ENCODE measurements around the gene CRTAC1. TPM values are rescaled to one million over a fixed set of nuclear protein-coding genes. Genes with fewer than 3 reads are reported as not detected.

Gene CRTAC1
- total and polyA plus RNA-seq, 9 of the 15 experiments (the other 6 are each of a cell fraction or from before 2014, with no cell fraction given): not detected

DNA sequence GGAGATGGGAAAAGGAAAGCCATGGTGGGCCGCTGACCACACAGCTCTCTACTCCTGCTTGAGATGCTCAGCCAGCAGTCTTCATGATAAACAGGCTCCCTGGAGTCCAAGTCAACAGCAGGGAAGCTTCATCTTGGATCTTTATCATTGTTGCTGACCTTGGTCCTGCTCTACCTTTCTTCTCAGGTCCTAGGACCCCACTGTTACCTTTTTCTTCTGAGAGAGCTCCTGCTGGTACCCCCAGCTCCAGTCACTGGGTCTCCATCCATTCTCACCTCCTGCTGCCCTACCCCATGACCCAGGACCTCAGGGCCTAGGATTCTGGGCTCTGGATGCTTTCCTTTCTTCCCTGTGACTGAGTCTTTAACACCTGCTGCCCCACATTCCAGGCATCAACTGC is 5.2 kb upstream of the CRTAC1 start:
- H3K36me3 ChIP-seq (ENCODE audit: control insufficient read depth, insufficient read depth, low read length): no peaks in the 10 kb centered on the region
- H2AFZ ChIP-seq (ENCODE audit: low read depth, low read length): no peak overlapping the region
- H3K4me1 ChIP-seq (replicated peaks in 1 of 2; ENCODE audit: control insufficient read depth in 2 of 2, insufficient read depth in 2 of 2, low read length in 2 of 2): peaks cover 0 to 5% of the 10 kb centered on the region in 2 experiments; a peak in 2 of 5 replicates
- intact Hi-C loops (cut with micrococcal nuclease): no loop called here
- H3K9me3 ChIP-seq (replicated peaks; ENCODE audit: control insufficient read depth, insufficient read depth, low read depth, low read length): no peaks in the 10 kb centered on the region
- no peak for TF ChIP-seq ZNF12 (CRISPR knock-in tag; IDR thresholded peaks at IDR 0.05)
- TF ChIP-seq, protein P1, sequence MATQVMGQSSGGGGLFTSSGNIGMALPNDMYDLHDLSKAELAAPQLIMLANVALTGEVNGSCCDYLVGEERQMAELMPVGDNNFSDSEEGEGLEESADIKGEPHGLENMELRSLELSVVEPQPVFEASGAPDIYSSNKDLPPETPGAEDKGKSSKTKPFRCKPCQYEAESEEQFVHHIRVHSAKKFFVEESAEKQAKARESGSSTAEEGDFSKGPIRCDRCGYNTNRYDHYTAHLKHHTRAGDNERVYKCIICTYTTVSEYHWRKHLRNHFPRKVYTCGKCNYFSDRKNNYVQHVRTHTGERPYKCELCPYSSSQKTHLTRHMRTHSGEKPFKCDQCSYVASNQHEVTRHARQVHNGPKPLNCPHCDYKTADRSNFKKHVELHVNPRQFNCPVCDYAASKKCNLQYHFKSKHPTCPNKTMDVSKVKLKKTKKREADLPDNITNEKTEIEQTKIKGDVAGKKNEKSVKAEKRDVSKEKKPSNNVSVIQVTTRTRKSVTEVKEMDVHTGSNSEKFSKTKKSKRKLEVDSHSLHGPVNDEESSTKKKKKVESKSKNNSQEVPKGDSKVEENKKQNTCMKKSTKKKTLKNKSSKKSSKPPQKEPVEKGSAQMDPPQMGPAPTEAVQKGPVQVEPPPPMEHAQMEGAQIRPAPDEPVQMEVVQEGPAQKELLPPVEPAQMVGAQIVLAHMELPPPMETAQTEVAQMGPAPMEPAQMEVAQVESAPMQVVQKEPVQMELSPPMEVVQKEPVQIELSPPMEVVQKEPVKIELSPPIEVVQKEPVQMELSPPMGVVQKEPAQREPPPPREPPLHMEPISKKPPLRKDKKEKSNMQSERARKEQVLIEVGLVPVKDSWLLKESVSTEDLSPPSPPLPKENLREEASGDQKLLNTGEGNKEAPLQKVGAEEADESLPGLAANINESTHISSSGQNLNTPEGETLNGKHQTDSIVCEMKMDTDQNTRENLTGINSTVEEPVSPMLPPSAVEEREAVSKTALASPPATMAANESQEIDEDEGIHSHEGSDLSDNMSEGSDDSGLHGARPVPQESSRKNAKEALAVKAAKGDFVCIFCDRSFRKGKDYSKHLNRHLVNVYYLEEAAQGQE (IDR thresholded peaks at IDR 0.05; ENCODE audit: borderline replicate concordance): peak; percentile 47; the same call in 1 of the 2 replicates
- TF ChIP-seq, protein P1 (CRISPR knock-in tag; IDR thresholded peaks at IDR 0.05; ENCODE audit: low read depth): no peak
- ChIA-PET CTCF (ENCODE audit: low intra/inter-chr PET ratio) (no interaction called here), POLR2A (interaction anchor here (0.6 to 1.0 kb wide), 2 partner anchors 22 to 739 kb away, joined by 3 to 4 read pairs; no protein-coding TSS in a partner anchor)
- H3K27ac ChIP-seq (ENCODE audit: extremely low read depth, low read depth, low read length): no peak overlapping the region
- in situ Hi-C loops (cut with MboI): no loop called here
- H3K79me2 ChIP-seq (ENCODE audit: control insufficient read depth, insufficient read depth, low read length): no peaks in the 10 kb centered on the region
- ATAC-seq: no peak
- H3K4me2 ChIP-seq (ENCODE audit: insufficient read depth, low read length): no peak overlapping the region
- DNase-seq (ENCODE audit: extremely low read depth in 1 of 4, low spot score in 3 of 4): no peak
- H3K9me1 ChIP-seq (ENCODE audit: control insufficient read depth, insufficient read depth, low read length): no peaks in the 10 kb centered on the region
- H4K20me1 ChIP-seq (replicated peaks; ENCODE audit: control insufficient read depth, insufficient read depth, low read length): no peaks in the 10 kb centered on the region
- whole genome bisulfite sequencing (ENCODE audit: insufficient coverage, low coverage, missing lambda C conversion rate): 0% methylated on average over 1 of the region's 1 CpG
- no peak overlapping the region for H3K9ac ChIP-seq (ENCODE audit: insufficient read depth in 1 of 2, low read depth in 2 of 2, low read length in 2 of 2)
- peaks cover 14 to 43% of the 10 kb centered on the region in 2 experiments for H3K27me3 ChIP-seq (ENCODE audit: control insufficient read depth in 2 of 2, insufficient read depth in 2 of 2, low read length in 2 of 2)
- no peak for FAIRE-seq
- BruUV-seq (replicated peaks): no TSS peak
- no peak overlapping the region for H3K4me3 ChIP-seq
